ENCODE results near the gene SCARB2. TPM values are rescaled to one million over a fixed set of nuclear protein-coding genes. Genes with fewer than 3 reads are reported as not detected.

SCARB2 gene
- total and polyA plus RNA-seq, 7 donors: 29.4 to 160 (median 119) TPM

GRCh38 chr4:76209881-76210280, 3.7 kb downstream of the SCARB2 start:
- no peaks in the 10 kb centered on the region for H3K27me3 ChIP-seq
- no peaks in the 10 kb centered on the region for H3K36me3 ChIP-seq
- no peaks in the 10 kb centered on the region for H3K9me3 ChIP-seq
- H3K4me3 ChIP-seq: no peak overlapping the region
- DNase-seq: no peak
- intact Hi-C loops (cut with DNase I): loop anchor here (5.0 to 10.0 kb wide), 3 partner anchors 42 to 865 kb away; partner anchors contain the start of genes CCNI and FAM47E
- TF ChIP-seq CTCF (IDR thresholded peaks at IDR 0.05) (no peak), POLR2AphosphoS5 (IDR thresholded peaks at IDR 0.05) (no peak), EP300 (IDR thresholded peaks at IDR 0.05) (no peak), POLR2A (IDR thresholded peaks at IDR 0.05) (no peak)
- WGBS, 2 donors: 63 to 85% methylated on average over 4 of the region's 4 CpGs
- peaks cover 0 to 88% (median 86%) of the 10 kb centered on the region in 4 donors for H3K4me1 ChIP-seq
- H3K27ac ChIP-seq: peak overlapping the region; percentile 93 to 99 (median 96)

- peak; percentile 93 for DNase-seq
- intact Hi-C loops (cut with DNase I): no loop called here
- Histone ChIP-seq H3K36me3 (no peaks in the 10 kb centered on the region), H3K27me3 (no peaks in the 10 kb centered on the region), H3K27ac (peak overlapping the region; percentile 93 to 99 (median 96)), H3K4me1 (peaks cover 0 to 96% (median 93%) of the 10 kb centered on the region in 4 donors), H3K4me3 (peak overlapping the region; percentile 9 to 30 (median 28)), H3K9me3 (no peaks in the 10 kb centered on the region)
- TF ChIP-seq CTCF (IDR thresholded peaks at IDR 0.05): no peak
- TF ChIP-seq POLR2A (IDR thresholded peaks at IDR 0.05): no peak
- peak; percentile 62 to 90 (median 70) for TF ChIP-seq POLR2AphosphoS5 (IDR thresholded peaks at IDR 0.05)
- no peak for TF ChIP-seq EP300 (IDR thresholded peaks at IDR 0.05)
- WGBS, 2 donors: 16 to 24% methylated on average over 9 of the region's 9 CpGs
Observed at GRCh38 chr4:76208005-76208765, 5.4 kb downstream of the SCARB2 start.

- no peak for DNase-seq
- Histone ChIP-seq H3K27ac (peak overlapping the region; percentile 93 to 99 (median 96)), H3K4me3 (no peak overlapping the region), H3K9me3 (no peaks in the 10 kb centered on the region), H3K4me1 (peaks cover 0 to 99% (median 94%) of the 10 kb centered on the region in 4 donors), H3K36me3 (no peaks in the 10 kb centered on the region), H3K27me3 (no peaks in the 10 kb centered on the region)
- TF ChIP-seq POLR2A (IDR thresholded peaks at IDR 0.05): no peak
- TF ChIP-seq POLR2AphosphoS5 (IDR thresholded peaks at IDR 0.05): no peak
- no peak for TF ChIP-seq CTCF (IDR thresholded peaks at IDR 0.05)
- TF ChIP-seq EP300 (IDR thresholded peaks at IDR 0.05): no peak
- intact Hi-C loops (cut with DNase I): loop anchor here (1.0 kb wide), 1 partner anchor 9 kb away; no protein-coding TSS in a partner anchor
Observed at GRCh38 chr4:76207549-76207948, 6.1 kb downstream of the SCARB2 start.

- H3K36me3 ChIP-seq: no peaks in the 10 kb centered on the region
- intact Hi-C loops (cut with DNase I): no loop called here
- no peaks in the 10 kb centered on the region for H3K27me3 ChIP-seq
- H3K4me3 ChIP-seq: no peak overlapping the region
- peaks cover 0 to 99% (median 88%) of the 10 kb centered on the region in 4 donors for H3K4me1 ChIP-seq
- TF ChIP-seq POLR2AphosphoS5 (IDR thresholded peaks at IDR 0.05): no peak
- TF ChIP-seq EP300 (IDR thresholded peaks at IDR 0.05): no peak
- no peak for TF ChIP-seq POLR2A (IDR thresholded peaks at IDR 0.05)
- no peak for TF ChIP-seq CTCF (IDR thresholded peaks at IDR 0.05)
- 76 to 84% methylated on average over 7 of the region's 7 CpGs for WGBS, 2 donors
- H3K9me3 ChIP-seq: no peaks in the 10 kb centered on the region
- peak overlapping the region; percentile 93 to 99 (median 96) for H3K27ac ChIP-seq
- DNase-seq: no peak
Observed at GRCh38 chr4:76206222-76206942, 7.2 kb downstream of the SCARB2 start.

Measured in sigmoid colon (tissue), 7 donors.